HFF-Myc (cell line): ENCODE measurements around the gene OTX2.

Experiments used
- DNase-seq: peaks from one replicate; pipeline ENCODE4 v3.0.0-alpha.2; 2011; ENCODE audit warnings: low read depth; ENCODE audit errors: extremely low read depth
- H3K4me3 ChIP-seq: replicated peaks from 2 replicates; pipeline ENCODE4 v1.5.1; 2011; ENCODE audit warnings: low read depth, mild to moderate bottlenecking, control low read depth, low read length
- TF ChIP-seq, protein P1 (sequence below): IDR thresholded peaks from 2 replicates; pipeline ENCODE4 v1.5.1; 2012; ENCODE audit warnings: mild to moderate bottlenecking, low read depth, low read length, control low read depth; ENCODE audit errors: missing control alignments

OTX2 gene

DNA sequence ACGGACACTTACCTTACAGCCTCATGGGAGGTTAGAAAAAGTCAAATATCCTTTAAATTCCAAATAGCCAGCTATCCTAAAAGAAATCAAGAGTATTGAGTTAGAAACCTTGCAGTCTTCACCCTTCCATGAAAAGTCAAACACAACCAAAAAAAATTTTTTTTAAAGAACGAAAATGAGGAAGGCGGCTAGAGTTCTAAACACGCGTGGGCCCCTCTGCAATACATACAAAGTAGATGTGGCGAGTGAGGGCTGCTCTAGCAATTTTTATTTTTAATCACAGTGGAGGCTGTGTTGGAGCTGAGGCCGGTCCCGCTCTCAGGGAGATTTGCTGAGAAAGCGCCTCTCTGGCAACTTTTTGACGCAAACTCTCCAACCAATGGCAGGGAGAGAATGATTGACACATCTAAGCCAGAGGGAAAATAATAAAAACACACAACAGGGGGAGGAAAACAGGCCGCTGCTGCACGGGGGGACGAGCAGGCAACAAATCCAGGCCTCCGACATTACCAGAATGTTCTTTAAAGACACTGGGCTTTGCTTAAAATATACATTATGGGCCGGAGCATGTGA lies at the start of gene OTX2:
Gene OTX2, minus strand, starts transcription at position 333 of the 573 bp plus-strand sequence. CDS start 5,023 bp downstream, outside the sequence.
- TF ChIP-seq, protein P1, sequence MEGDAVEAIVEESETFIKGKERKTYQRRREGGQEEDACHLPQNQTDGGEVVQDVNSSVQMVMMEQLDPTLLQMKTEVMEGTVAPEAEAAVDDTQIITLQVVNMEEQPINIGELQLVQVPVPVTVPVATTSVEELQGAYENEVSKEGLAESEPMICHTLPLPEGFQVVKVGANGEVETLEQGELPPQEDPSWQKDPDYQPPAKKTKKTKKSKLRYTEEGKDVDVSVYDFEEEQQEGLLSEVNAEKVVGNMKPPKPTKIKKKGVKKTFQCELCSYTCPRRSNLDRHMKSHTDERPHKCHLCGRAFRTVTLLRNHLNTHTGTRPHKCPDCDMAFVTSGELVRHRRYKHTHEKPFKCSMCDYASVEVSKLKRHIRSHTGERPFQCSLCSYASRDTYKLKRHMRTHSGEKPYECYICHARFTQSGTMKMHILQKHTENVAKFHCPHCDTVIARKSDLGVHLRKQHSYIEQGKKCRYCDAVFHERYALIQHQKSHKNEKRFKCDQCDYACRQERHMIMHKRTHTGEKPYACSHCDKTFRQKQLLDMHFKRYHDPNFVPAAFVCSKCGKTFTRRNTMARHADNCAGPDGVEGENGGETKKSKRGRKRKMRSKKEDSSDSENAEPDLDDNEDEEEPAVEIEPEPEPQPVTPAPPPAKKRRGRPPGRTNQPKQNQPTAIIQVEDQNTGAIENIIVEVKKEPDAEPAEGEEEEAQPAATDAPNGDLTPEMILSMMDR: no peak

DNA sequence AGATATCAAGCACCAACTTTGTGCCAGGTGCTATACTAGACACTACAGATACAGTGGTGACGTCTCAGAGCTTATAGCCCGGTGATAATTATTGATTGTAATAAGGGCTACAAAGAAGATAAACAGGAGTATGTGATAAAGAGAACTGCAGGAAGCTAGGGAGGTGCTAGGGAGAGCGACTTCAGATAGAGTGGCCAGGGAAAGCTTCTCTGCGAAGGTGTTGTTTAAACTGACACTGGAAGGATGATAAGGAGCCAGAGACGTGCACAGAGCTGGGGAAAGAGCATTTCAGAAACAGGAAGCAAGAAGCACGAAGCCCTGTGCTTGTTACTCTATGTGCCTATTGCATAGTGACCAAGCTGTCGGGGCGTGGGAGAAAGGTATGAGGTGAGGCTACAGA lies 48.1 kb upstream of the OTX2 start:
- DNase-seq: no peak
- TF ChIP-seq, protein P1: no peak
- no peak overlapping the region for H3K4me3 ChIP-seq

More for the DNA sequence above, at the start of gene OTX2:
- no peak within 1 kb of the TSS for H3K4me3 ChIP-seq
- no peak for DNase-seq

DNA sequence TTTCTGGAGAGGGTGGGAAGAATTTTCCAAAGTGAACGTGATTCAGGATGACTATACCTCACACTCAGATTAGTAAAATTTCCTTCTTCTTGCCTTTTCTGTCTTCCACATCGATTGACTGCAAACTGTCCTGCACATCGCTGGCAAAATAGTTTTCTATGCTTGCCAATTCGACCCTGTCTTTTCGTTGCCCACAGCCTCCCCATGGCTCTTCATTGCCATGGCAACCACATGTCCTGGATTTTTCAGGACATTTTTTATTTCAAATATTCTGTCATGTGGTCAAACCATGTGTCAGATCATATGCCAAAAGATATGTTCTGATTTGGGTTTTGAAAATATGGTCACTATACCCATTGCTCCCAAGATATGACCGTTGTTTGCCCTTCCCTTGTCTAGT lies 46.9 kb upstream of the OTX2 start:
- TF ChIP-seq, protein P1: no peak
- no peak overlapping the region for H3K4me3 ChIP-seq
- no peak for DNase-seq

DNA sequence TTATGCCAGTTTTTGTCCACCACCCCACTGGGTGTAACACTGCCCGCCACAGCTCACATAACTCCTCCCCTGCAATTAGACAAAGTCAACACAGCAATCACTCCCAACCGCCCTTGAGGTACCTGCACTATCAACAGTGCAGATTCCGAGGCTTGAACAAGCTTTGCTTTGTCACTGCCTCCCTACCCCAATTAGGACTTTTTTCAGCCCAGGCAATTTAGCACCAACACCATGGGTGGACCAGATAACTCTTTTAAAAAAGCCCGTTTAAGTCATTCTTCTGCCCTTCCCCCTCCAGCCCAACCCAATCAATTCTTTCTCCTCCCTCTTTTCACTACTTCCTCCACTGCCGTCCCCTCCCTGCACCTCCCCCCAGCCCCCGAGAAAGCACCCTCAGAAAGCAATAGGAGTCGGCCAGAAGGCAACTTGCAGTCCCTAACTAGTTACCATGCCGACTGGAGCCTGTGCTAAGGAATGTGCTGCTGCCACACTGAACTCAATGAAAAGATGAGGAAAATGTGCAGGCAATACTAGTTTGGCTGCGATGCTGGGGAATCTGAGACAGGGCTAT lies 45.7 kb upstream of the OTX2 start:
- H3K4me3 ChIP-seq: no peak overlapping the region
- DNase-seq: no peak
- TF ChIP-seq, protein P1: no peak

DNA sequence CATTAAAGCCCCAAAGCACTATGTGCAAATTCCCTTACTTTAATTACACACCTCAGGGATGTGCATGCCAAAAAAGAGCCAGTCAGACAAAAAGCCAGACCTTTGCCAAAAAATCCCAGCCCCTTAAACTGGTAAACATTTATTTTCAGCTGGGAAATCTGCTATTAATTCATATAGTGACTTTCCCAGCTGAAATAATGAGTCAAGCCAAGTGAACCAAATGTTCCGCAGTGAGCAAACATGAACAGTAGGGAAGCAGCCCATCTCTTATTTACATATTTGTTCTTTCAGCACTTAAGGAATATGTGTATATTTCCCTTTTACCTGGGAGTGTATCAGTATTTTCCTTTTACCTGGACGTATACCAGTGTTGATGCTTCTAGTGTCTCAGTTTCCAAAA lies 44.0 kb upstream of the OTX2 start:
- TF ChIP-seq, protein P1: no peak
- DNase-seq: no peak
- no peak overlapping the region for H3K4me3 ChIP-seq

DNA sequence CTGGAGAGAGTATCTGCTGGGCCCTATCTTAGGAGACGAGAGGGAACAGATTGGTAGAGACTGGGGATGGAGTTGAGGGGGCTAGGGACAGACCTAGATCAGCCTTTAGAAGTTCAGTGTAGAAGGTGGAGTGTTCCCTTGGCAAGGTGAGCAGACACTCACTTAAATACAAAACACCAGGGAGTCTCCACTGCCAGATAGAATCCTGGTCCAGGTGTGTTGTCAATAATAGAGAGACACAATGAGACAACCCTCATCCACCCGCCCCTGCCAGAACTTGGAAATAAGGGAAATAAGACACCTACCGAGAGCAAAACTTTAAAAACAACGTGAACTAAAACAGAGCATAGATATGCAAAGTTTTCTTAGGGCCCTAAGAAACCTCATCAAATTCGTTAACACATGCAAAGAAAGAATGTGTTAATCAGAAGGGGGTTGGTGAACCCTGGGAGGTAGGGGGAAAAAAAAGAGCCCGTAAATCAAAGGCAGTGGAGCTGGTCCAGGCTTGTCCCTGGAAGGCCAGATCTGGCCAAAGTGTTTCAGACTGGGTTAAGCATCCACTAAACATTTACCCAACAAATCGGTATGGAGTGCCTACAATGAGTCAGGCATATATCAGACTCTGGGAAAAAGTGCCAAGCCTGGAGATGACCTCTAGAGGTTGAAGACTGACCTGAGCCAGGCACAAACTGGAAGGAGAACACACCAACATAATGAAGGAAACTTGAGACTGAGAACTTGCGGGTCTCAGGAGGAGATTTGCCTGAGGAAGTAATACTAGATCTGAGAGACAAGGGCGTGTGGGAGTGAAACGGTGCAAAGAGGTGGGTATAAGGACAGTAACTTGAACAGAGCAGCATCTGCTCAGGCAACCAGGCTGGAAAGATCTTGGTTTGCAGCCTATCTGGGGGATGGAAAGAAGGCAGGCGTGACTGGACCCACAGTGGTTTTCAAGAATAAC lies 37.0 kb upstream of the OTX2 start:
- no peak for DNase-seq
- H3K4me3 ChIP-seq: no peak overlapping the region
- TF ChIP-seq, protein P1: no peak
